IMR-90 (cell line): Measurements from ENCODE around the gene DCTN2. TPM values are rescaled to one million over a fixed set of nuclear protein-coding genes. Genes with fewer than 3 reads are reported as not detected.

Source experiments
- ATAC-seq: fragments of 200-7000 bp; cut with Tn5 transposase; 2 replicates; pipeline ENCODE4 v1.9.1; 2020; ENCODE audit warnings: low read depth, mild to moderate bottlenecking, moderate library complexity
- BruUV-seq: library from RNA; stranded (reverse); fragments of 400-500 nt; replicated peaks from 2 replicates; lab custom pipeline; 2021; lab: Mats Ljungman, UMichigan
- CTCF ChIA-PET: fragments of 300-600 bp; formaldehyde crosslinking; extraction: SDS; loops from one replicate; lab custom pipeline; 2021; ENCODE audit warnings: antibody characterized with exemption; lab: Yijun Ruan, JAX
- POLR2A ChIA-PET: fragments of 300-600 bp; sonication (Branson Sonifier 250); formaldehyde crosslinking; loops from one replicate; lab custom pipeline; 2022; ENCODE audit warnings: antibody characterized with exemption; ENCODE audit not compliant: unreplicated experiment; lab: Charles Lee
- DNase-seq: peaks from one replicate; pipeline ENCODE4 v3.0.0; 2013
- H2AFZ ChIP-seq: replicated peaks from 2 replicates; pipeline ENCODE3; 2013; ENCODE audit warnings: low read length, mild to moderate bottlenecking; ENCODE audit not compliant: poor library complexity
- H2AK5ac ChIP-seq: 2 replicates; pipeline ENCODE4 v1.6.1; 2013; ENCODE audit warnings: low read depth, low read length, inconsistent platforms
- H2AK9ac ChIP-seq: replicated peaks from 2 replicates; pipeline ENCODE3; 2013; ENCODE audit warnings: mild to moderate bottlenecking, low read depth, low read length, moderate library complexity; ENCODE audit not compliant: poor library complexity
- H2BK120ac ChIP-seq: 2 replicates; pipeline ENCODE4 v1.6.1; 2013; ENCODE audit warnings: low read depth, low read length, inconsistent platforms
- H2BK15ac ChIP-seq: 3 replicates; pipeline ENCODE4 v1.6.1; 2013; ENCODE audit warnings: low read depth, low read length, inconsistent platforms
- H2BK20ac ChIP-seq: 2 replicates; pipeline ENCODE4 v1.6.1; 2013; ENCODE audit warnings: low read depth, mild to moderate bottlenecking, inconsistent platforms, low read length, moderate library complexity
- H2BK5ac ChIP-seq: 2 replicates; pipeline ENCODE4 v1.6.1; 2013; ENCODE audit warnings: mild to moderate bottlenecking, low read depth, low read length, inconsistent platforms; ENCODE audit not compliant: poor library complexity, severe bottlenecking
- H3K14ac ChIP-seq: replicated peaks from 2 replicates; pipeline ENCODE4 v1.6.1; 2013; ENCODE audit warnings: low read depth, low read length, inconsistent platforms
- H3K18ac ChIP-seq: 2 replicates; pipeline ENCODE4 v1.6.1; 2013; ENCODE audit warnings: low read depth, low read length, control low read depth
- H3K23ac ChIP-seq: 2 replicates; pipeline ENCODE4 v1.6.1; 2013; ENCODE audit warnings: low read depth, low read length, inconsistent platforms
- H3K27ac ChIP-seq: 2 replicates; pipeline ENCODE4 v1.5.1; 2013; ENCODE audit warnings: mild to moderate bottlenecking, control low read depth, low read length; ENCODE audit not compliant: insufficient read depth
- H3K27me3 ChIP-seq: 2 replicates; pipeline ENCODE4 v1.6.1; 2013; ENCODE audit warnings: low read length; ENCODE audit not compliant: control insufficient read depth, insufficient read depth
- H3K36me3 ChIP-seq: 2 replicates; pipeline ENCODE4 v1.6.1; 2013; ENCODE audit warnings: low read length, mixed read lengths; ENCODE audit not compliant: control insufficient read depth, insufficient read depth
- H3K4ac ChIP-seq: 2 replicates; pipeline ENCODE4 v1.6.1; 2013; ENCODE audit warnings: low read depth, low read length, inconsistent platforms
- H3K4me1 ChIP-seq: 2 replicates; pipeline ENCODE4 v1.6.1; 2013; ENCODE audit warnings: low read length, mixed read lengths; ENCODE audit not compliant: control insufficient read depth, insufficient read depth
- H3K4me2 ChIP-seq: 2 replicates; pipeline ENCODE4 v1.6.1; 2013; ENCODE audit warnings: low read depth, mild to moderate bottlenecking, control low read depth, low read length, moderate library complexity
- H3K4me3 ChIP-seq: 2 replicates; pipeline ENCODE4 v1.5.1; 2013; ENCODE audit warnings: low read depth, mild to moderate bottlenecking, control low read depth, low read length, moderate library complexity; ENCODE audit not compliant: insufficient read depth
- H3K56ac ChIP-seq: 2 replicates; pipeline ENCODE4 v1.6.1; 2013; ENCODE audit warnings: low read length, inconsistent platforms; ENCODE audit not compliant: insufficient read depth; ENCODE audit errors: extremely low read depth
- H3K79me1 ChIP-seq, 2 experiments: 2 replicates each; pipeline ENCODE4 v1.6.1; 2013; ENCODE audit warnings: low read length in 2 of 2, inconsistent platforms in 1 of 2, low read depth in 1 of 2
- H3K9ac ChIP-seq: 2 replicates; pipeline ENCODE4 v1.6.1; 2013; ENCODE audit warnings: low read depth, low read length, control low read depth
- H3K9me1 ChIP-seq: 2 replicates; pipeline ENCODE4 v1.6.1; 2013; ENCODE audit warnings: low read length, inconsistent platforms; ENCODE audit not compliant: insufficient read depth
- H3K9me3 ChIP-seq: 2 replicates; pipeline ENCODE4 v1.6.1; 2013; ENCODE audit warnings: low read length; ENCODE audit not compliant: control insufficient read depth, insufficient read depth
- H4K20me1 ChIP-seq: 2 replicates; pipeline ENCODE4 v1.6.1; 2013; ENCODE audit warnings: low read length, inconsistent platforms; ENCODE audit not compliant: insufficient read depth
- H4K5ac ChIP-seq: 2 replicates; pipeline ENCODE4 v1.6.1; 2013; ENCODE audit warnings: mild to moderate bottlenecking, low read depth, low read length, control low read depth
- H4K8ac ChIP-seq, 2 experiments: 2 replicates each; pipeline ENCODE4 v1.6.1; 2013; ENCODE audit warnings: low read depth in 2 of 2, low read length in 2 of 2, control low read depth in 1 of 2, inconsistent platforms in 1 of 2
- H4K91ac ChIP-seq: 2 replicates; pipeline ENCODE4 v1.6.1; 2013; ENCODE audit warnings: low read depth, low read length, inconsistent platforms; ENCODE audit not compliant: insufficient read depth
- BHLHE40 ChIP-seq: fragments of 150-350 bp; IDR thresholded peaks from 2 replicates; pipeline ENCODE4 v1.6.1; 2016; ENCODE audit warnings: mild to moderate bottlenecking, low read depth, low read length
- CTCF ChIP-seq: conservative IDR thresholded peaks from 2 replicates; pipeline ENCODE4 v1.5.1; 2012; ENCODE audit warnings: mild to moderate bottlenecking, low read depth, low read length, improper control_type of control experiment
- ELK1 ChIP-seq: fragments of 150-350 bp; IDR thresholded peaks from 2 replicates; pipeline ENCODE4 v1.6.1; 2016; ENCODE audit warnings: low read depth, mild to moderate bottlenecking, low read length, moderate library complexity, borderline replicate concordance
- FOS ChIP-seq: fragments of 150-350 bp; IDR thresholded peaks from 2 replicates; pipeline ENCODE4 v1.6.1; 2016; ENCODE audit warnings: low read depth, low read length
- NFE2L2 ChIP-seq: fragments of 150-350 bp; IDR thresholded peaks from 2 replicates; pipeline ENCODE4 v1.6.1; 2016; ENCODE audit warnings: low read depth, mild to moderate bottlenecking, low read length
- SMC3 ChIP-seq: fragments of 150-350 bp; IDR thresholded peaks from 2 replicates; pipeline ENCODE4 v1.6.1; 2016; ENCODE audit warnings: low read depth, mild to moderate bottlenecking, antibody characterized with exemption, low read length, moderate library complexity
- USF2 ChIP-seq: fragments of 150-350 bp; IDR thresholded peaks from 2 replicates; pipeline ENCODE4 v1.6.1; 2017; ENCODE audit warnings: mild to moderate bottlenecking, antibody characterized with exemption, low read length, low read depth
- WGBS, 2 experiments: methylation state at CpG; one replicate each; pipeline versions ENCODE4 v1.1.5 to v1.1.7; 2013; ENCODE audit warnings: missing lambda C conversion rate in 2 of 2; ENCODE audit not compliant: insufficient read length in 1 of 2; ENCODE audit errors: extremely low coverage in 2 of 2; 5-methylcytosine and 5-hydroxymethylcytosine counted together
- dilution Hi-C: fragments of 300-500 bp; cut with HindIII; formaldehyde crosslinking; loops from one replicate; pipeline ENCODE4 v1.14.3; 2018; ENCODE audit warnings: low sequenced_read_pairs; ENCODE audit not compliant: unreplicated experiment
- in situ Hi-C: fragments of 300-500 bp; cut with MboI; formaldehyde crosslinking; loops from 3 replicates; pipeline ENCODE4 v1.14.3; 2019; ENCODE audit warnings: low sequenced_read_pairs, inconsistent platforms, mixed read lengths
- intact Hi-C: fragments of 100-400 bp; cut with micrococcal nuclease; formaldehyde crosslinking; loops from 2 replicates; pipeline ENCODE4 v1.10.0; 2022
- polyA plus RNA-seq, 3 experiments: library from polyadenylated mRNA; depleted of rRNA; stranded (reverse); fragments of >200 nt; gene quantifications; 2 replicates each; pipeline ENCODE4 v1.2.3, GENCODE V29; 2012; ENCODE audit warnings: low replicate concordance in 1 of 3
- total RNA-seq: library from RNA; depleted of rRNA; stranded (reverse); fragments of >200 nt; gene quantifications from 2 replicates; pipeline ENCODE4 v1.2.3, GENCODE V29; 2012

Gene DCTN2
- total and polyA plus RNA-seq, 2 of the 4 experiments (the other 2 are of a cell fraction), result 125 to 130 TPM

GRCh38 chr12:57554453-57554852 is 7.5 kb upstream of the DCTN2 start:
- Histone ChIP-seq H4K91ac (no peak overlapping the region), H3K27me3 (peaks cover 34% of the 10 kb centered on the region), H3K4me2 (no peak overlapping the region), H3K14ac (no peak overlapping the region), H3K56ac (no peak overlapping the region), H2BK5ac (no peak overlapping the region), H3K4ac (no peak overlapping the region), H3K18ac (no peak overlapping the region), H3K4me1 (peaks cover 3% of the 10 kb centered on the region), H3K9ac (no peak overlapping the region), H4K8ac (no peak overlapping the region), H3K4me3 (no peak overlapping the region), H2AK5ac (no peak overlapping the region), H3K36me3 (no peaks in the 10 kb centered on the region), H2BK120ac (no peak overlapping the region), H4K5ac (no peak overlapping the region), H2BK20ac (no peak overlapping the region), H2AK9ac (no peak overlapping the region), H3K9me3 (no peaks in the 10 kb centered on the region), H4K20me1 (no peaks in the 10 kb centered on the region), H3K27ac (no peak overlapping the region), H2BK15ac (no peak overlapping the region), H3K9me1 (peaks cover 7% of the 10 kb centered on the region; the same call in 1 of the 2 replicates), H3K23ac (no peak overlapping the region), H3K79me1 (peaks cover 0 to 4% of the 10 kb centered on the region in 2 experiments; a peak in 1 of 4 replicates), H2AFZ (no peak overlapping the region)
- POLR2A ChIA-PET, result no interaction called here
- CTCF ChIA-PET, result no interaction called here
- ATAC-seq, result no peak
- dilution Hi-C loops (loop anchor here (25.0 kb wide), 1 partner anchor 108 kb away; no protein-coding TSS in a partner anchor), in situ Hi-C loops (no loop called here), intact Hi-C loops (no loop called here)
- BruUV-seq, result no TSS peak
- no CpG with 5 or more reads among the region's 2 CpGs for WGBS, 2 experiments
- no peak for TF ChIP-seq FOS
- no peak for TF ChIP-seq ELK1
- TF ChIP-seq BHLHE40, result no peak
- TF ChIP-seq NFE2L2, result no peak
- no peak for TF ChIP-seq CTCF
- no peak for TF ChIP-seq USF2
- TF ChIP-seq SMC3, result no peak
- DNase-seq, result no peak
